Smooth muscle cell (in vitro differentiated cells): ENCODE results near the gene USP26. TPM values are rescaled to one million over a fixed set of nuclear protein-coding genes. Genes with fewer than 3 reads are reported as not detected.
"Not testable (repeated sequence)": the region's sequence is repeated elsewhere in the genome, so short reads cannot be mapped to it uniquely, and the experiment has no call there.

Experiments
- DNase-seq: peaks from one replicate; lab custom pipeline; 2025; ENCODE audit not compliant: unreplicated experiment; lab: John Stamatoyannopoulos, UW
- H2AFZ ChIP-seq: fragments of 200-600 bp; sonication (generic); 2 replicates; pipeline ENCODE4 v1.6.0; 2016; ENCODE audit warnings: antibody characterized with exemption, low read depth, mild to moderate bottlenecking
- H3F3A ChIP-seq: fragments of 200-600 bp; sonication (generic); 2 replicates; pipeline ENCODE4 v1.6.0; 2017; ENCODE audit warnings: antibody characterized with exemption, low read depth
- H3K27ac ChIP-seq: fragments of 200-600 bp; sonication (generic); 2 replicates; pipeline ENCODE4 v1.5.1; 2016; ENCODE audit warnings: low read depth, mild to moderate bottlenecking
- H3K27me3 ChIP-seq: fragments of 200-600 bp; sonication (generic); 2 replicates; pipeline ENCODE4 v1.6.1; 2016; ENCODE audit warnings: low read depth, mild to moderate bottlenecking
- H3K36me3 ChIP-seq: fragments of 200-600 bp; sonication (generic); 2 replicates; pipeline ENCODE4 v1.5.1; 2016; ENCODE audit warnings: low read depth
- H3K4me1 ChIP-seq: fragments of 200-600 bp; sonication (generic); 2 replicates; pipeline ENCODE4 v1.5.1; 2016; ENCODE audit warnings: low read depth
- H3K4me2 ChIP-seq: fragments of 200-600 bp; sonication (generic); 2 replicates; pipeline ENCODE4 v1.6.0; 2016; ENCODE audit warnings: mild to moderate bottlenecking
- H3K4me3 ChIP-seq: fragments of 200-600 bp; sonication (generic); 2 replicates; pipeline ENCODE4 v1.5.1; 2016; ENCODE audit warnings: mild to moderate bottlenecking
- H3K79me2 ChIP-seq: fragments of 200-600 bp; sonication (generic); 2 replicates; pipeline ENCODE4 v1.6.0; 2016; ENCODE audit warnings: low read depth, mild to moderate bottlenecking
- H3K9ac ChIP-seq: fragments of 200-600 bp; sonication (generic); 2 replicates; pipeline ENCODE4 v1.6.0; 2016; ENCODE audit warnings: low read depth
- H3K9me3 ChIP-seq: fragments of 200-600 bp; sonication (generic); replicated peaks from 2 replicates; pipeline ENCODE4 v1.5.1; 2016; ENCODE audit warnings: low read depth
- H4K20me1 ChIP-seq: fragments of 200-600 bp; sonication (generic); 2 replicates; pipeline ENCODE4 v1.6.0; 2016; ENCODE audit warnings: low read depth
- WGBS: methylation state at CpG from one replicate; pipeline ENCODE4 v1.1.7; 2016; ENCODE audit warnings: low lambda C conversion rate; 5-methylcytosine and 5-hydroxymethylcytosine counted together
- polyA plus RNA-seq: library from polyadenylated mRNA; unstranded; fragments of >200 nt; fragmentation: Nextera tagmentation; extraction: Ambion mirVana; gene quantifications from 2 replicates; pipeline ENCODE4 v1.2.1, GENCODE V29; 2016
- total RNA-seq: library from RNA; depleted of rRNA; stranded (reverse); fragments of >200 nt; gene quantifications from 2 replicates; pipeline ENCODE4 v1.2.3, GENCODE V29; 2014
- TF ChIP-seq, protein P1 (sequence below): fragments of 200-600 bp; sonication (generic); IDR thresholded peaks from 2 replicates; pipeline ENCODE4 v1.5.1; 2017; ENCODE audit warnings: borderline replicate concordance, mild to moderate bottlenecking, antibody characterized with exemption; ENCODE audit not compliant: insufficient read depth, poor library complexity, severe bottlenecking

The USP26 gene
- total and polyA plus RNA-seq, 2 experiments from 2014 or later = not detected

DNA sequence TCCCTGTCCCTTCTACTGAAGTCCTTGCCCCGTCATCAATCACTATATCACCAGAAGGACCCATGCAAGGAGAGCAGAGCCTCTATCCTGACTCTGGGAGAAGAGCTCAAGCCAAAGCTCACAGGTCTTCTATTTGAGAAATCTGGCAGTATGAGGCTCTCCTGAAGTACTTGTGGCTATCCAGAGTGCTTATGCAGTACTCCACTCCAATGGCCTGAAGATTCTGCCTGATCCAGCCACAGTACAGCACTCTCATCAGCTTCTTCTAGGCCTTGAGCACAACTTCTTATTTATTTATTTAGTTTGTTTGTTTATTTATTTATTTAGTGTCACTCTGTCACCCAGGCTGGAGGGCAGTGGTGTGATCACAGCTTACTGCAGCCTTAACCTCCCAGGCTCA, 13.0 kb downstream of the USP26 start:
- 62% methylated on average over 1 of the region's 1 CpG for WGBS
- Histone ChIP-seq H3K36me3 (no peaks in the 10 kb centered on the region), H3K9me3 (no peaks in the 10 kb centered on the region), H3K4me1 (no peaks in the 10 kb centered on the region), H4K20me1 (no peaks in the 10 kb centered on the region), H3K27me3 (no peaks in the 10 kb centered on the region), H2AFZ (no peak overlapping the region), H3K79me2 (no peaks in the 10 kb centered on the region), H3K4me3 (no peak overlapping the region), H3K4me2 (no peak overlapping the region), H3K9ac (no peak overlapping the region), H3F3A (no peaks in the 10 kb centered on the region), H3K27ac (no peak overlapping the region)
- DNase-seq = no peak
- TF ChIP-seq, protein P1, sequence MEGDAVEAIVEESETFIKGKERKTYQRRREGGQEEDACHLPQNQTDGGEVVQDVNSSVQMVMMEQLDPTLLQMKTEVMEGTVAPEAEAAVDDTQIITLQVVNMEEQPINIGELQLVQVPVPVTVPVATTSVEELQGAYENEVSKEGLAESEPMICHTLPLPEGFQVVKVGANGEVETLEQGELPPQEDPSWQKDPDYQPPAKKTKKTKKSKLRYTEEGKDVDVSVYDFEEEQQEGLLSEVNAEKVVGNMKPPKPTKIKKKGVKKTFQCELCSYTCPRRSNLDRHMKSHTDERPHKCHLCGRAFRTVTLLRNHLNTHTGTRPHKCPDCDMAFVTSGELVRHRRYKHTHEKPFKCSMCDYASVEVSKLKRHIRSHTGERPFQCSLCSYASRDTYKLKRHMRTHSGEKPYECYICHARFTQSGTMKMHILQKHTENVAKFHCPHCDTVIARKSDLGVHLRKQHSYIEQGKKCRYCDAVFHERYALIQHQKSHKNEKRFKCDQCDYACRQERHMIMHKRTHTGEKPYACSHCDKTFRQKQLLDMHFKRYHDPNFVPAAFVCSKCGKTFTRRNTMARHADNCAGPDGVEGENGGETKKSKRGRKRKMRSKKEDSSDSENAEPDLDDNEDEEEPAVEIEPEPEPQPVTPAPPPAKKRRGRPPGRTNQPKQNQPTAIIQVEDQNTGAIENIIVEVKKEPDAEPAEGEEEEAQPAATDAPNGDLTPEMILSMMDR = no peak

DNA sequence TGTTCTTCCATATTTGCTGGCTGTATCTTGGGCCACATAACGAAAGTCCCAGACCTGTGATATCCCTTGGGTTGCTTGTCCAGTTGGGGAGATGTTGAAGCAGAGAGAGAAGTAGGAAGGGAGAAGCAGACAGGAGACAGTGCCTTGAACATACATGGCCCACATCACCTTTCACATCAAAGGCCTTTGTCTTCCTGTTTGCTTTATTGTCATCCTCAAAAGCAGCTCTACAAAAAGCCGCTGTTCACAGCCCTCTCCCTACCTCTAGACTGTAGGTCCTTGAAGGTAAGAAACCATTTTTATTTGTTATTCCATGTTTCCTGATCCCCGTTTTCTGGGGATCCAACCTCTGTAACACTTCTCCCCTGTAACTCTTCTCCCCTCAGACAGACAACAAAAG, 14.9 kb downstream of the USP26 start:
- no peaks in the 10 kb centered on the region for H3K4me1 ChIP-seq
- WGBS = 66% methylated on average over 3 of the region's 3 CpGs

DNA sequence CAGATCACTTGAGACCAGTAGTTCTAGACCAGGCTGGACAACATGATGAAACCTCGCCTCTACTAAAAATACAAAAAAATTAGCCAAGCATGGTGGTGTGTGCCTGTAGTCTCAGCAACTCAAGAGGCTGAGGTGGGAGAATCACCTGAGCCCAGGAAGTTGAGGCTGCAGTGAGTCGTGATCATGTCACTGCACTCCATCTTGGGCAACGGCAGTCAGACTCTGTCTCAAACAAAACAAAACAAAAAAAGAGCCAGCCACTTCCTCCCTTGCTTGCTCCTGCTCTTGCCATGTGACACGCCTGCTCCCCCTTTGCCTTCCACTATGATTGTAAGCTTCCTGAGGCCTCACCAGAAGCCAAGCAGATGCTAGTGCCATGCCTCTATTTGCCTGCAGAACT, 19.1 kb downstream of the USP26 start:
- DNase-seq, H3K4me1 ChIP-seq: not testable (repeated sequence)
- 71% methylated on average over 4 of the region's 4 CpGs for WGBS

More for the DNA sequence above, 14.9 kb downstream of the USP26 start:
- H3K9me3 ChIP-seq = no peaks in the 10 kb centered on the region
- DNase-seq = no peak
- TF ChIP-seq, protein P1 = no peak
- no peak overlapping the region for H3K9ac ChIP-seq
- H3K36me3 ChIP-seq = no peaks in the 10 kb centered on the region
- no peaks in the 10 kb centered on the region for H3K27me3 ChIP-seq
- H3K79me2 ChIP-seq = no peaks in the 10 kb centered on the region
- no peaks in the 10 kb centered on the region for H4K20me1 ChIP-seq
- H3K4me2 ChIP-seq = no peak overlapping the region
- H2AFZ ChIP-seq = no peak overlapping the region
- no peak overlapping the region for H3K4me3 ChIP-seq
- no peak overlapping the region for H3K27ac ChIP-seq
- no peaks in the 10 kb centered on the region for H3F3A ChIP-seq

DNA sequence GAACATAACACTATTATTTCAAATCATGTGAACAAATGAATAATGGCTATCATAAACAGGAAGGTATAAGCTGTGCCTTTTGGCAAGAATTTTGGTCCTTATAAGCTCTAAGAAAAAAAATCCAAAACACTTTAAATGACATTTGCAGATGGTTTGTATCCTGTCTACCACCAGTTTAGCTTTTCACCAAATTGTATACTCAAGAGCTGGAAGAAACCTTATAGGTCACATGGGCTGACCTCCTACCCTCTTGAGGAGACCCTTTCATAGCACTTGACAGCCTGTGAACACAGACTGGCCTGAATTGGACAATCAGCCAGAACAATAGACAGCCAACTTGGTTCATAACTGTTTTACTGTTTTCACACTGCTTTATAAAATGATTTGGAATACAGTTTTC, 24.3 kb downstream of the USP26 start:
- Histone ChIP-seq H2AFZ (no peak overlapping the region), H3K9me3 (no peaks in the 10 kb centered on the region)
- TF ChIP-seq, protein P1 = no peak

More for the DNA sequence above, 19.1 kb downstream of the USP26 start:
- H4K20me1 ChIP-seq, H3K9me3 ChIP-seq, H2AFZ ChIP-seq, H3K4me3 ChIP-seq, H3K36me3 ChIP-seq, H3K27ac ChIP-seq, H3K27me3 ChIP-seq, H3K9ac ChIP-seq, H3K79me2 ChIP-seq, H3K4me2 ChIP-seq, H3F3A ChIP-seq: not testable (repeated sequence)

More for the DNA sequence above, 24.3 kb downstream of the USP26 start:
- Histone ChIP-seq H3K4me1 (no peaks in the 10 kb centered on the region), H3K4me3 (no peak overlapping the region), H3K4me2 (no peak overlapping the region), H3K27me3 (no peaks in the 10 kb centered on the region), H3K36me3 (no peaks in the 10 kb centered on the region), H3K9ac (no peak overlapping the region), H3F3A (no peaks in the 10 kb centered on the region), H3K27ac (no peak overlapping the region), H3K79me2 (no peaks in the 10 kb centered on the region), H4K20me1 (no peaks in the 10 kb centered on the region)
- no peak for DNase-seq
